Activated CD4-positive, alpha-beta T cell treated with anti-CD3 and anti-CD28 coated beads, Interleukin-2, amount 10 ng/mL, durations not matched to agents 7 days and 5 days (primary cell): Measurements from ENCODE around the gene MTLN. TPM values are rescaled to one million over a fixed set of nuclear protein-coding genes. Genes with fewer than 3 reads are reported as not detected.
"Not testable (repeated sequence)": the region's sequence is repeated elsewhere in the genome, so short reads cannot be mapped to it uniquely, and the experiment has no call there.

ENCODE experiments used
- CTCF ChIA-PET: fragments of 350-600 bp; sonication (Branson Sonifier 250); formaldehyde crosslinking; loops from one replicate; lab custom pipeline; 2021; ENCODE audit warnings: antibody characterized with exemption; lab: Charles Lee
- POLR2A ChIA-PET: fragments of 350-600 bp; sonication (Branson Sonifier 250); formaldehyde crosslinking; loops from one replicate; lab custom pipeline; 2021; ENCODE audit warnings: antibody characterized with exemption; lab: Charles Lee
- DNase-seq: peaks from one replicate; pipeline ENCODE4 v3.0.0-alpha.2; 2020
- H3K27ac Mint-ChIP-seq: one replicate; pipeline ENCODE4 v1.8.0; 2021; ENCODE audit warnings: mild to moderate bottlenecking, moderate library complexity, mixed read lengths
- H3K27me3 Mint-ChIP-seq: one replicate; pipeline ENCODE4 v1.8.0; 2021; ENCODE audit warnings: mixed read lengths
- H3K36me3 Mint-ChIP-seq: one replicate; pipeline ENCODE4 v1.8.0; 2021; ENCODE audit warnings: low read depth, mixed read lengths
- H3K4me1 Mint-ChIP-seq: one replicate; pipeline ENCODE4 v1.8.0; 2021; ENCODE audit warnings: mixed read lengths
- H3K4me3 Mint-ChIP-seq: one replicate; pipeline ENCODE4 v1.8.0; 2021; ENCODE audit warnings: mild to moderate bottlenecking, moderate library complexity, mixed read lengths
- H3K9me3 Mint-ChIP-seq: one replicate; pipeline ENCODE4 v1.8.0; 2021; ENCODE audit warnings: mixed read lengths
- total RNA-seq, 2 experiments: library from RNA; stranded (reverse); gene quantifications; one replicate each; pipeline ENCODE4 v1.2.3, GENCODE V29; 2021

Gene MTLN, protein sequence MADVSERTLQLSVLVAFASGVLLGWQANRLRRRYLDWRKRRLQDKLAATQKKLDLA
- 10 to 100 TPM; 32.2 to 35.2 TPM for total RNA-seq

DNA sequence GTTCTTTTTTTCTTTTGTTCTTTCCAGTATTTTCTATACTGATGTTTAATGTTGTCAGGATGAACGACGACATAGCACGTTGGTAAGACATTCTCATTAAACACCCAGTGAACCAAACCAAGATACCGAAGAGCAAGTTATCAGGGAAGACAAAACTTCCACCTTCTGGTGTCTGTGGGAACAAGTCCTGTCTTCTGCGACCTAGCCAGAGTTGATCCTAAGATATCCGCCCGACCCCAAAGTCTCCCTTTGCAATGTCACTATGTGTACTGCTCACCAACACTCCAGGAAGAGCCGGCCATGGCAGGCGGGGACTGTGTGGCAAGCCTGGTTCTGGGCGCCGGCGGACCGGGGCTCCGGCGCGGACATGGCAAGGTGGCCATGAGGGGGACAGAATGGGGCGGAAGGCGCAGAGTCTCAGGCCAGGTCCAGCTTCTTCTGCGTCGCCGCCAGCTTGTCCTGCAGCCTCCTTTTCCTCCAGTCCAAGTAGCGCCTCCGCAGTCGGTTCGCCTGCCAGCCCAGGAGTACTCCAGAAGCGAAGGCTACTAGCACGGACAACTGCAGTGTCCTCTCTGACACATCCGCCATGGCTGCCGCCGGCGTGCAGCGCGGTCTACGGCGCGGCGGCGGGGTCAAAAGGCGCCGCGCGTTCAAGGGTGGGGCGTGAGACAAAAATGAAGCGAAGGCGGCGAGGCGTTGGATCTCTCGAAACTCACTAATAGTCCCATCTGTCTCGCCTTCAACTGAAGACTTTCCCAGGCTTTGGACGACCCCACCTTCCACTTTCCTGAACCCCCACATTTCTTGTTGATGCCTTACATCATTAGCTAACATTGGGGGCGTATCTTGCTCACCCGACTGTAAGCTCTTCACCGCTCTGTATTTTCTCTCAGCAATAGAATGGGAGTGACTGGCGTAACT, at the start of gene MTLN:
Gene MTLN, minus strand, starts transcription at position 610 of the 921 bp plus-strand sequence. Its CDS starts 22 bp downstream, at position 588.
- Mint-ChIP-seq H3K4me3 (peak within 1 kb of the TSS; percentile 96), H3K27me3 (peaks cover 27% of the 10 kb centered on the region), H3K27ac (peak within 1 kb of the TSS; percentile 94), H3K4me1 (peaks cover 19% of the 10 kb centered on the region), H3K36me3 (peaks cover 26% of the 10 kb centered on the region), H3K9me3 (peaks cover 3% of the 10 kb centered on the region)
- DNase-seq, result peak; percentile 72
- ChIA-PET CTCF (interaction anchor here (1.2 kb wide), 1 partner anchor 87 kb away, joined by 3 read pairs; no protein-coding TSS in a partner anchor), POLR2A (no interaction called here)

DNA sequence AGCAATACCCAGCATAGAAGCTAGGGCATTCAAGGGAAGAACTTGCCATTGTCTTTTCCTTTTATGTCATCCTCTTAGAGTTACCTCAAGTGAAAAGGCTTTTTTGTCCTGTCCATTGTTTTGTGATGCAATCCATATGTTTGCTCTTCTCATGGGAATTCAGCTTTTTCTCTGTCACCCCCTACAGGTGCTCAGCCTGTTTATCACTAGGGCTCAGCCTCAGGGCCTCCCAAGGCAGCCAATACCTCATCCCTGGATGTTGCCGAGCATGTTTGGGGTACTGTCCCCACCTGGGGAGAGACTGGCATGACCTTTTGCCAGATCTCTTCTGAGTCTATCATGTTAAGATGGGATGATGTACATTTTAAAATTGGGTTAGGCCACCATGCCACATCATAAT, 49.6 kb upstream of the MTLN start:
- H3K4me3 Mint-ChIP-seq, H3K4me1 Mint-ChIP-seq, POLR2A ChIA-PET, H3K27ac Mint-ChIP-seq, DNase-seq, H3K27me3 Mint-ChIP-seq, CTCF ChIA-PET, H3K9me3 Mint-ChIP-seq, H3K36me3 Mint-ChIP-seq: not testable (repeated sequence)

DNA sequence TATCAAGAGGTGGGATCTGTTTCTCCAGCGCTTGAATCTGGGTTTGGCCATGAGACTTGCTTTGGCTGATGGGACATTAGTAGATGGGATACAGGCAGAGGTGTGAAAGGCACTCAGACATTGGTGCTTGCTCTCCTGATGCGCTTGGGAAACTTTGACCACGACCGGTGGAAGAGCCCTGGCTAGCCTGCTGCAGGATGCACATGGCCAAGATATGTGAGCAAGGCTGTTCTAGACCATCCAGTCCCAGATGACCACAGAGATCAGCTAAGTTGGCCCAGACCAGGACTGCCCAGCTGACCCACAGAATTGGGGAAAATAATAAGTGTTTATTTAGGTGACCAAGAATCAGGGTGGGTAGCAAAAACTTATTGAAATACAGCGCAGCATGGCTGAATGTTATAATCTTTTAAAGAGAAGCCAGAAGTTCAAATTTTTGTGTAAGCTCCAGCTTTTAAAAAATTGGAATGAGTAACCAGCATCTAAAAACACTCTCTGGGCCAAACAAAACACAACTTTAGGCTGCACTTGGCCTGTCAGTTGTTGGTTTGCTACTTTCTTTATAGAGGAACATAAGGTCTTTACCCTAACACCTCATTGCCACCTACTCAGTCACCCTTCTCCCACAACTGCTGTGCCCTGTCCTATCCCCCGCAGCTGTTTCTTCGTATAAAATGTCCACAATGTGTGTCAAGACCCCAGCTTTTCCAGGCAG, 35.9 kb upstream of the MTLN start:
- H3K36me3 Mint-ChIP-seq, H3K27ac Mint-ChIP-seq, H3K9me3 Mint-ChIP-seq, DNase-seq, POLR2A ChIA-PET, H3K4me3 Mint-ChIP-seq, CTCF ChIA-PET, H3K4me1 Mint-ChIP-seq, H3K27me3 Mint-ChIP-seq: not testable (repeated sequence)

DNA sequence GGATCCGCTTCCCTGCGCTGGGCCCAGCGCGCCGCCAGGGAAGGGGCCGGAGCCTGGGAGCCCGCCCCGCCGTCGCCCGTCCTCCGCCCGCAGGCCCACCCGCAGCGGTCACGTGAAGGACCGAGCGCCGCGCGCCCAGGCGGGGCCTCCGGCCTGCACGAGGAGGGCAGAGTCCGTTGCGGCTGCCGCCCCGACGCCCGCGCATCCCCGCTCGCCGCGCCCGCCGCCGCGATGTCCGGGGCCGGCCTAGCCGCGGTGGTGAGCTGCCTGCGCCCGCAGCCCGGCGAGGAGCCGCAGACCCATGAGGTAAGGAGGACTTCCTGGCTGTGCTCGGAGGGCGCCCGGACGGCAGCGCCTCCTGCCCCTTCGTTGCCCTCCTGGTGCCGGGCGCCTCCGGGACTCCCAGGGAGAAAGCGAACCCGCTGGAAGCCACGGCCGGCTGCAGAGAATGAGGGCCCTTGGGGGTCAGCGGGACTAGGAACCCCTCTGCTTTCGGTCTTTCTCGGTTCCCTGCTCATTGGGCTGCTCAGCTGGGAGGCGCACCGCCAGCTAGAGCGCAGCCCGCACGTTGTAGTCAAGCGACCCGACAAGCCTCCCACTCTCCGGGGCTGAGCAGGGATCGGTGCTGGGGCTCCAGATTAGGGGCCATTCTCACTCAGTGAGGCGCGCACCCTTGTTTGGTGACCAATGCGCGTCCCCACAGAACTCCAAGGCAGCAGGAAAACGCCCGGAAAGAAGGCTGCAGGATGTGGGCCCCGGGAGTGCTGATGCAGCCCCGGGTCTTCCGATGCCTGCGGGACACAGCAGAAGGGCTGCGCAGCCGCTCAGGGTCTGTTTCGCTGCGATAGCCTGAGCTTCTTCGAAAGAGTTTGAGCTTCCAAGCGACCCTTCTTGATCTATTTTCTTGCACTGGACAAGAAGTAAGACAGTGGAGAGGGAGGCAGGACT, 33.4 kb upstream of the MTLN start:
- CTCF ChIA-PET, H3K4me3 Mint-ChIP-seq, H3K27ac Mint-ChIP-seq: not testable (repeated sequence)

DNA sequence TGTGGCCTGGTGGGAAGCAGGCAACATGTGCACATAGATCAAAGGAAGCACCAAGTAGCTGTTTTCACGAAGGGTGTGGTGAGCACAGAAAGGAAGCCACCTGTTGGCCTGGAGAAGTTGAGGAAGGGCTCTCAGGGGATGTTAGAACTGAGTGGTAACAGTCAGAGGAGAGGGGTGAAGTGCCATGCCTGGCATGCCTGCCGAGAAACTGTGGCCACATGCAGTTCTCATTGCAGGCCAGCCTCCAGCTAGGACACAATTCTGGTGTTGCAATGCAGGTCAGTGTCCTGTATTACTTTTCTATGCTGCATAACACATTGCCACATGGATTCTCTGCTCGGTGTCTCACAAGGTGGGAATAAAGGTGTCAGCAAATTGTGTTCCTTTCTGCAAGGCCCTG, 30.9 kb upstream of the MTLN start:
- H3K27me3 Mint-ChIP-seq, POLR2A ChIA-PET, H3K27ac Mint-ChIP-seq, H3K36me3 Mint-ChIP-seq, H3K9me3 Mint-ChIP-seq, CTCF ChIA-PET, H3K4me1 Mint-ChIP-seq, H3K4me3 Mint-ChIP-seq, DNase-seq: not testable (repeated sequence)

More for the DNA sequence above, 33.4 kb upstream of the MTLN start:
- POLR2A ChIA-PET, H3K4me1 Mint-ChIP-seq, DNase-seq, H3K9me3 Mint-ChIP-seq, H3K36me3 Mint-ChIP-seq, H3K27me3 Mint-ChIP-seq: not testable (repeated sequence)

DNA sequence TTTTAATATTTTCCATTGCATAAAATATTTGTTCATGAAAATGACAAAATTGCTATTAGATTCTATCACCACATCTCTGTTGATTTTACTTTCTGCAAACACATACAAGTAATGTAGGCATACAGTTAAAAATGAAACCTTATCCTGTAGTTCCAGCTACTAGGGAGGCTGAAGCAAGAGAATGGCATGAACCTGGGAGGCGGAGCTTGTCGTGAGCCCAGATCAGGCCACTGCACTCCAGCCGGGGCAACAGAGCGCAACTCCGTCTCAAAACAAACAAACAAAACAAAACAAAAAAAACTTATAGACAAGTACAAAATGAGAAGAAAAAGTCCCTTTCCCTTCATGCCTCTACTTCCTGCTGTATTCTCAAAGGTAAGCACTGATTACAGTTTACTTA, 22.2 kb upstream of the MTLN start:
- POLR2A ChIA-PET, H3K27me3 Mint-ChIP-seq, H3K36me3 Mint-ChIP-seq, H3K4me1 Mint-ChIP-seq, H3K4me3 Mint-ChIP-seq, CTCF ChIA-PET, DNase-seq, H3K9me3 Mint-ChIP-seq, H3K27ac Mint-ChIP-seq: not testable (repeated sequence)

DNA sequence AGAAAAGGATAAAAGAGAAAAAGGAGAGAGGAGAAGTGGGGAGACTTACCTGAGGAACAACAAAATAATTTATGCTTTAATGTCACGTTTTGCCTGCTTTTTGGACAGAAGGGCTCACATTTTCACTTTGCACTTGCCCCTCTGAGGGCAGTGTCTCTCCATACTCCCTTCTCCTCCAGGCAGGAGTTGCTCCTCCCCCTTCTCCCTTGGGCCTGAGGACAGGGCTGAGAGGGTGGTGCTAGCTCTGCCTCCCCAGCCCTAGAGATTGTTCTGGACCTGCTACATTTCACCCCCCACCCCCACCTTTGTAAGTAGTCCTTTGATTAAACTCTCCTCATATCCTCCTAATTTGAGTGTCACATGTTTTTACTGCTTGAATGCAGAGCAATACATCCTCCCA, 17.5 kb upstream of the MTLN start:
- peaks cover 24% of the 10 kb centered on the region for H3K27me3 Mint-ChIP-seq
- H3K36me3 Mint-ChIP-seq, CTCF ChIA-PET, H3K4me3 Mint-ChIP-seq, DNase-seq, POLR2A ChIA-PET, H3K4me1 Mint-ChIP-seq, H3K9me3 Mint-ChIP-seq, H3K27ac Mint-ChIP-seq: not testable (repeated sequence)

DNA sequence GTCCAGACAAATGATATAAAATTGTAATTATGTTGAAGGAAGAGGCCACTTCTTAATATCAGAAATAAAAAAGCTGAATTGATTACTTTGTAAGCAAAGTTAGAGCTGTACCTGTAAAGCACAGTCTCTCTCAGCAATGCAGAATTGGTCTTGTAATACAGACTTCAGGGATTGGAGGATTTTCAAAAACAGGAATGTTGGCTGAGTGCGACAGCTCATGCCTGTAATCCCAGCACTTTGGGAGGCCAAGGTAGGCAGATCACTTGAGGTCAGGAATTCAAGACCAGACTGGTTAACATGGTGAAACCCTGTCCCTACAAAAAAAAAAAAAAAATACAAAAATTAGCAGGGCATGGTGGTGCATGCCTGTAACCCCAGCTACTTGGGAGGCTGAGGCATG, 10.3 kb upstream of the MTLN start:
- CTCF ChIA-PET, H3K4me1 Mint-ChIP-seq: not testable (repeated sequence)

DNA sequence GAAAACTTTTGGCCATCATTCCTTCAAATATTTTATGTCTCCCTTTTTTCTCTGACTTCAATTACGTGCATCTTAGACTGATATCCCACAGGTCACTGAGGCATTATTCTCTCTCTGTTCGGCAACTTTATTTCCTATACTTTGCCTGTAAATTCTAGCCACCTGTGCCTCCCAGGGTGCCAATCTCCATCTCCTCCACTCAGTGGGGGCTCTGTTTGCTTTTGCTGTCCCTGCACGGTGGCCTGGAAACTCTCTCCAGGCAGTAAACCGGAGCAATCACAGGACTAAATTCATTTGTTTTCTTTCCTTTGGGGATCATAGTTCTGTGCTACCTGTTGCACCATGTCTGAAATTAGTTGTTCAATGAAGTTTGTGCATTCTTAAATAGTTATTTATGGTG, 9.6 kb upstream of the MTLN start:
- Mint-ChIP-seq H3K36me3 (no peaks in the 10 kb centered on the region), H3K9me3 (no peaks in the 10 kb centered on the region), H3K27me3 (peaks cover 45% of the 10 kb centered on the region), H3K27ac (no peak overlapping the region), H3K4me1 (no peaks in the 10 kb centered on the region), H3K4me3 (no peak overlapping the region)
- DNase-seq, result no peak
- ChIA-PET CTCF (no interaction called here), POLR2A (no interaction called here)

More for the DNA sequence above, 10.3 kb upstream of the MTLN start:
- POLR2A ChIA-PET, H3K9me3 Mint-ChIP-seq, H3K36me3 Mint-ChIP-seq, H3K4me3 Mint-ChIP-seq, DNase-seq, H3K27ac Mint-ChIP-seq: not testable (repeated sequence)
- H3K27me3 Mint-ChIP-seq, result peaks cover 49% of the 10 kb centered on the region

DNA sequence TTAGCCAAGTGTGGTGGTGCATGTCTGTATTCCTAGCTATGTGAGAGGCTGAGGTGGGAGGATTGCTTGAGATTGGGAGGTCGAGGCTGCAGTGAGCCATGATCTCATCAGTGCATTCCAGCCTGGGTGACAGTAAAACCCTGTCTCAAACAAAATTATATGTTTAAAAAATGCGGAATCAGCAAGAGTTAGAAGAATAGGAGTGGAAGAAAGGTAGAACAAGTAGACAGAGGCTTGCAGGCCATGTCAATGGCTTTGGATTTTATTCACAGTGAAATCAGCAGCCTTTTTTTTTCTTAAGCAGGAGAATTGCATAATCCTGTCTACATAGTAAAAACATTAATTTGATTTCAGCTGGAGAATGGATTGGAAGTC, 7.8 kb upstream of the MTLN start:
- no peak for DNase-seq
- peaks cover 52% of the 10 kb centered on the region for H3K27me3 Mint-ChIP-seq
- POLR2A ChIA-PET, result no interaction called here
- H3K27ac Mint-ChIP-seq, result no peak overlapping the region
- no peaks in the 10 kb centered on the region for H3K9me3 Mint-ChIP-seq
- no peak overlapping the region for H3K4me3 Mint-ChIP-seq
- no peaks in the 10 kb centered on the region for H3K36me3 Mint-ChIP-seq
- CTCF ChIA-PET, result no interaction called here
- H3K4me1 Mint-ChIP-seq, result no peaks in the 10 kb centered on the region

DNA sequence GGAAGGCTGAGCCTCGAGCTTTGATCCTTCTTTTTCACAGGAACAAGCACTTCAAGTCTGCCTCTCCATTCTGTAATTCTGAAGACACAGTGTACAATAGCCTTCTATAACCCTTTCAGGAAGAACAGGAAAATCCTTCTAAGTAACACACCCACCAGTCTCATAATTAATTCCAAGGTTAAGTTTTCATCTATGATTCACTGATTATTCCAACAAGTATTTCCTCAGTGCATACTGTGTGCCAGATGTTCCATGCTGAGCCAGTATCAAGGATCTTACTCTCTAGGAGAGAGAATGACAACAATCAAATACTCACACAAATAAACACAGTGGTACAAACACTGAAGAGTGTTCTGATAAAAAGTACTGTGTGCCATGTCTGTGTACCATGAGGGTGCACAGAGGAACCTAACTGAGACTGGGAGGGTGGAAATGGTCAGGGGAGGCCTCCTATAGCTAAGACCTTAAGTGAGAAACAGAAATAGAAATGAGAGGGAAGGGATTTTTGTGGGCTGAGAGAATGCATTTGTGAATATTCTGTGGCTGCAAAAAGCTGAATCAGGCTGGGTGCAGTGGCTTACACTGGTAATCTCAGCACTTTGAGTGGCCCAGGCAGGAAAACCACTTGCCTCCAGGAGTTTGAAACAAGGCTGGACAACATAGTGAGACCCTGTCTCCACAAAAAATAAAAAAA, 7.3 kb upstream of the MTLN start:
- no peaks in the 10 kb centered on the region for H3K9me3 Mint-ChIP-seq
- POLR2A ChIA-PET, result no interaction called here
- H3K27ac Mint-ChIP-seq, result no peak overlapping the region

DNA sequence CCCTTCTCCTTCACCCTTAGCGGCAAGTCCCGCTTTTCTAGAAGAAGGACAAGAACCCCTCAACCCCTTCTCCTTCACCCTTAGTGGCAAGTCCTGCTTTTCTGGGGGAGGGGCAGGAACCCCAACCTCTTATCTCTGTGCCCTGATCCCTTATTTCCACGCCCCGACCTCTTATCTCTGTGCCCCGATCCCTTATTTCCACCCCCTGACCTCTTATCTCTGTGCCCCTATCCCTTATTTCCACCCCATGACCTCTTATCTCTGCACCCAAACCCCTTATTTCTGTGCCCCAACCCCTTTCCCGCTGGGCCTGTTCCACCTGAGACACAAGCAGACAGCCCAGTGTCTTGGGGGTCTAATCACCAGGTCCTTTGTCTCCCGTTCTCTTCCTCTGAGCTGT, 6.5 kb upstream of the MTLN start:
- DNase-seq, H3K4me3 Mint-ChIP-seq, CTCF ChIA-PET, H3K4me1 Mint-ChIP-seq, H3K9me3 Mint-ChIP-seq, H3K36me3 Mint-ChIP-seq, H3K27ac Mint-ChIP-seq, POLR2A ChIA-PET: not testable (repeated sequence)
- peaks cover 61% of the 10 kb centered on the region for H3K27me3 Mint-ChIP-seq

More for the DNA sequence above, 7.3 kb upstream of the MTLN start:
- CTCF ChIA-PET, result no interaction called here
- no peak overlapping the region for H3K4me3 Mint-ChIP-seq
- H3K27me3 Mint-ChIP-seq, result peaks cover 56% of the 10 kb centered on the region
- H3K36me3 Mint-ChIP-seq, result no peaks in the 10 kb centered on the region
- no peaks in the 10 kb centered on the region for H3K4me1 Mint-ChIP-seq
- no peak for DNase-seq
